M059J (cell line): ENCODE measurements around the gene THAP2. TPM values are rescaled to one million over a fixed set of nuclear protein-coding genes. Genes with fewer than 3 reads are reported as not detected.

Experiments
- DNase-seq: peaks from one replicate; pipeline ENCODE4 v3.0.0-alpha.2; 2012; ENCODE audit warnings: low read depth
- total RNA-seq: library from RNA; depleted of rRNA; stranded (reverse); fragments of >200 nt; shearing (Covaris generic); gene quantifications from 2 replicates; pipeline ENCODE4 v1.2.3, GENCODE V29; 2014; rRNA removed

The THAP2 gene
- total RNA-seq, 1 experiment from 2014 or later = 4.2 TPM

DNA sequence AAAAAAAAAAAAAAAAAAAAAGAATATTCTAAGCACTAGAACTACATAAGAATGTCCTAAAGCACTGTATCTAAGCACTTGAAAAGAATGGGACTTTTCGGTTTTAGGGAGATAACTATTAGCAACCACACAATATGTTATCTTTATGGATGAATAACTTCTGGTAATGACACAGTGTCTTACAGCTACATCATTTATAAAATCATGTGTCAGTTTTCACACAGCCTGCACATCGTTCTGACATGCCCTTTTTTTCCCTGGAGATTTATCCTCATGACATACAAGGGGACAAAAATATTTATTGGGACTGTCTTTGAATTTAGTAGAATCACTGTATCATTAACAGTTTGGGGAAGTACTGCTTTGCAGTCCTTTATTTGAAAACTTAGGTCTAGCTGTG, 39.1 kb downstream of the THAP2 start:
- DNase-seq = no peak

DNA sequence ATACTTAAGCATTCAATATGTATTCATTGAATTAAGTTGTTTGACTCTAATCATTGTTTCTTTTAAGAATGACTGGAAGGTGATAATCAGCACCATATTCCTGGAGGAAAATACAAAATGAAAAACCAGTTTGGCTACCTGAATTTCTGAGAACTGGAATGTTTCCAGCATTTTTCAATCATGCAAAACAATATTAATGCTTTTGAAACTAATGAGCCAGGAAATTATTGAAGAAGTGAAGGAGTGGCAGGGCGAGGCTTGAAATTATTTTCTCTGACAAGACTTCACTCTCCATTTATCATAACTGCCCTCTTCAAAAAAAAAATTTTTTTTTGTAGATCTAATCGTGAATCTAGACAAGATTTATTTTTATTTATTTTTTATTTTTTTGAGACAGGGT, 40.8 kb downstream of the THAP2 start:
- DNase-seq = no peak

DNA sequence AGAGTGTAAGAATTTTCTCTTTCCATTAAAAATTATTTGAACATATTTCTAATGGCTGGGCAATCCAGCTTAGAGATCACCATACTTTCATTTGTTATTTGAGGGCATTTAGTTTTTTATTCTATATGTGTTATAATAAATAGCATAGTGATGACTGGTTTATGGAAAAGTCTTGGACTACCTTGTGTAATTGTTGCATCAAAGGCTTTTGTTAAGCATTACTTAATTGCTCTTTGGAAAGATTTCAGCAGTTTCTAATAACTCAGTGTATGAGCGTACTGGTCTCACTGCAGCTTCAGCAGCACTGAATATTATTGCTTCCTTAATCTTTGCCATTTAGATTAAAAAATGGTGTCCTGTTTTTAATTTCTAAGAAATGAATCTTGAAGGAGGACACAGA, 44.6 kb downstream of the THAP2 start:
- no peak for DNase-seq

DNA sequence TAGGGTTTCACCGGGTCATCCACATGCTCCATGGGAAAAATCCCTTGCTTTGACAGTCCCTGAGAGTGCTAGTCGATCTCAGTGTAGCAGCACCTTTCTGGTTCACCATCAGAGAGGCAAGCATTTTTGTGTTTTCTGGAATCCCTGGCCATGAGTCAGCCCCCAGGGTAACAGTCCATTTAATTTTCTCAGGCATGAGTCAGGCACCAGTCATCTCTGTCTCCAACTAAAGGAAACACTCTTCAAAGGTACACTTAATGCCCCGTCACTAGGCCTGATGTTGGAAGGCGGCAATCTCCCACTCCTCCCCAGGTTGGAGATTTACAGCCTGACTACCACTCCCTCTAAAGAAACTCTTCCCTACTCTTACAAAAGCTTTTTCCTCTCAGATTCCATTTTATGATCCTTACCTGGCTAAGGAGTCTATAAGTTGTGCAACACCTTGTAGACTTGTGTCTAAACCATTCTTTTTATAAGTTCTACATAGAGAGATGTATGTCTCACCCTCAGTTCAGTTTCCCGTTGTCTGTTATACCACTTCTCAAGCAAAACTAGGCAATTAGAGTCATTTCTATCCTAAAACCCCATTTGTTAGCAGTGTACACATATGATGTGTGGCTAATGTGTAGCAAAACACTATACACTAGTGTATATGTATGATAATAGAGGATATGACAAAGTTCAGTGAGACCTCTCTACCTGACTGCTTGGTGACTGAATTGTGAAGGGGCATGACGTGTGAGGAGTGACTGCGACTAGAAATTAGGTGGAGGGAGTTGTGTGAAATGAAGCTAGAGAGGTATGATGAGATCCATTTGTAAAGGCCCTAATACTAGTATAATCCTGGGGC, 46.4 kb downstream of the THAP2 start:
- peak; percentile 94 for DNase-seq

DNA sequence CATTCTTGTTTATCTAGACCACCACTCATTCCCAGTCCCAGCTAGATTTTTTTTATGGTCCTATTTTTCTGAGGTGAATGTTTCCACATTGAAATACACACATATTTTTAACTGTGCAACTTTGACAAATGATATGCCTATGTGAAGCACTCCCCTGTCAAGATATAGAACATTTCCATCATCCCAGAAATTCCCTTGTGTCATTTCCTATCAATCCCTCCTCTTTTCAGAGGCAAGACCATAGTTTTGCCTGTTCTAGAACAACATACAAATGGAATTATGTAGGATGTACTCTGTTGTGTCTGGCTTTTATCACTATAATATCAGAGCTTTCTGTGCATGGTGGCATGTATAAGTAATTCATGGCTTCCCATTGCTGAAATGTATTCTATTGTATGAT, 54.5 kb downstream of the THAP2 start:
- DNase-seq = no peak

DNA sequence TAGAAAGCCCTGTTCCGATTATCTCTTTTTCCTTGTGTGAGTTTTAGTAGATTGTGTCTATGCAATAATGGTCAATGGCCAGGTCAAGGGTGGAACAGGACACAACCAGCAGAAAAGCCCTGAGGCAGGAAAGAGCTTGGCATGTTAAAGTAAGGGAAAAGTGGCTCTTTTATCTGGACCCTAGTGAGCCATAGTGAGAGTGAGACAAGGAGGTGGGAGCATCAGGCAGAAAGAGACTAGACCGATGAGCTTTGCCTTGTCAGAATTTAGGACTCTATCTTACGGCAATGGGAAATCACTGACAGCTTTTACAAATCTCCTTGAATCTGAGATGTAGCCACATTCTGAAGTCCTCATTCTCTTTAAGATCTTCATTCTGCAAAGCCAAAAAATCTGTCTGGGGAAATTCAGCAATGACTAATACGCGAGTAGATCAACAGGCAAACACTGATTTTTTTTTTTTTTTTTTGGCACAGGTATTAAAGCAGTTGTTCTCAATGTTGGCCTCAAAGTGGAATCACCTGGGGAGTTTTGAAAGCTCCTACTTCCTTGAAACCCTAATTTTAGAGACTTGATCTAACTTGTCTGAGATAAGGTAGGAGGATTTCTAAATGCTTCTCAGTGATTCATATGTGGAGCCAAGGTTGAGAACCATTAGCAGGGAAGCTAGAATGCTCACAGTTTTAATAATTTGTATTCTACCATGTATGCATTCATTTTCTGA, 55.7 kb downstream of the THAP2 start:
- DNase-seq = no peak

DNA sequence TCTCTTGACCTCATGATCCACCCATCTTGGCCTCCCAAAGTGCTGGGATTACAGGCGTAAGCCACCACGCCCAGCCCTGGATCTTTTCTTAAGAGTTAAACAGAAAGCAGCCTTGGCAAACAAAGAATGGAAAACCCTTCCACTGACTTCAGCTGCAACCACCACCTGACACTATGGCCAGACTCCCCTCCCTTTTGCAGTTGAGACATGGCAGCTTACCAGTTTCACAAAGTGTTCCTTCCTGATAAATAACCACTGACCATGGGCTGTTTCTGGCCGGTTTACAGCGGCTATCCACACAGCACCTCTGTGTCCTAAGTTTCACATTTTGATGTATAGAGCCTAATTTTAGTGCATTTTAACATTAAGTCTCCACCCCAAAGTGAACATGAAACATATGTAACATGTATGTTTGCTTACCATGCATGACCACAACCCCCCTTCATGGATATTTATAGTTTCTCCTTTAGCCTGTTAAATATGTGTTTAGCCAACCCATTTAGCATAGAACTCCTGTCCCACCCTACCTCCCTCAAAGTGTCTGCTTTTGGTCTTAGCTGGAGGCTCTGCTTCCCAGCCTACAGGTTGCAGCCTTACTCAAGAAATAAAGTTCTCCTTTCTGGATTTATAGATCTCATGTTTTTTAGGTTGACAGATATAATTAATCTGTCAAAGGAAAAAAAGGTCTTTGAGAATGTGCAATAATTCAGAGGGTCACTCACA, 57.8 kb downstream of the THAP2 start:
- DNase-seq = no peak

DNA sequence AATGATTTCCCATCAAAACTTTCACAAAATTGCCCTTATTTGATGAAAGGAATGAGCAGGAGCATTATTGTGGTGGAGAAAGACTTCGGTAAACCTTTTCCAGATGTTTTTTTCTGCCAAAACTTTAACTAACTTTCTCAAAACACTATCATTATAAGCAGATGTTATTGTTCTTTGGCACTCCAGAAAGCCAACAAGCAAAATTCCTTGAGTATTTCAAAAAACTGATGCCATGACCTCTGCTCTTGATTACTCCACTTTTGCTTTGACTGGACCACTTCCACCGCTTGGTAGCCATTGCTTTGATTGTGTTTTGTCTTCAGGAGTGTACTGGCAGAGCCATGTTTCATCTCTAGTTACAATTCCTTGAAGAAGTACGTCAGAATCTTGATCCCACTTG, 60.9 kb downstream of the THAP2 start:
- DNase-seq = no peak

DNA sequence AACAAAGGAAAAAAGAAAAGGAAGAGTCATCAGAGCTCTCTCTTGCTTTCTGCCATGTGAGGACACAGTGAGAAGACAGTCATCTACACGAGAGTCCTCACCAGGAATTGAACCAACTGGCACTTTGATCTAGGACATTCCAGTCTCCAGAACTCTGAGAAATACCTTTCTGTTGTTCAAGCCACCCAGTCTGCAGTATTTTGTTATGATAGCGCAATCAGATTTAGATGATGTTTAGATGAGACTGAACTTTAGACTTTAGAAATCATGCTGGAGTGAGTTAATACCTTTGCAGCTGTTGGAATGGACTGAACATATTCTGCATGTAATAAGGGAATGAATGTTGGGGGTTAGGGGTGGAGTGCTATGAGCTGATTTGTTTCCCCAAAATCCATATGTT, 62.4 kb downstream of the THAP2 start:
- no peak for DNase-seq

DNA sequence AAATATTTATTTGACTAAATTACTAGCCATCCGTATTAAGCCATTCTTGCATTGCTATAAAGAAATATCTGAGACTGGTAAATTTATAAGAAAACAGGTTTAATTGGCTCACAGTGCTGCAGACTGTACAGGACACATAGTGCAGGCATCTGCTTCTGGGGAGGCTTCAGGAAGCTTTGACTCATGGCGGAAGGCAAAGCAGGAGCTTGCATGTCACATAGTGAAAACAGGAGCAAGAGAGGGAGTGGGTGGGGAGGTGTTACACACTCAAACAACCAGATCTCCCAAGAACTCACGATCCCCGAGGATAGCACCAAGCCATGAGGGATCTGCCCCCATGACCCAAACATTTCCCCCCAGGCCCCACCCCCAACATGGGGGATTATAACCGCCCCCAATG, 63.9 kb downstream of the THAP2 start:
- DNase-seq = no peak

Other genes starting within 250 kb of the THAP2 start
- 0.07 and 0.49 TPM in 2 replicates for gene LGR5, start 224.5 kb upstream of the THAP2 start, total RNA-seq
- gene ZFC3H1, start 453 bp upstream of the THAP2 start, total RNA-seq = 2.7 and 7.0 TPM in 2 replicates
- 23.4 and 28.6 TPM in 2 replicates for gene TMEM19, start 21.8 kb downstream of the THAP2 start, total RNA-seq
- 13.8 and 35.9 TPM in 2 replicates for gene RAB21, start 90.6 kb downstream of the THAP2 start, total RNA-seq
- 8.6 and 17.6 TPM in 2 replicates for gene TBC1D15, start 175.5 kb downstream of the THAP2 start, total RNA-seq